SU-DHL-6 (cell line): Measurements from ENCODE around the gene CPNE2.

Experiments
- H2AFZ ChIP-seq: fragments of 200-600 bp; sonication (generic); 2 replicates; pipeline ENCODE4 v1.6.1; 2014; ENCODE audit warnings: low read depth, mild to moderate bottlenecking, moderate library complexity, mixed read lengths, antibody characterized with exemption, low read length; ENCODE audit not compliant: severe bottlenecking
- H3F3A ChIP-seq: fragments of 200-600 bp; shearing (Covaris generic); 2 replicates; pipeline ENCODE4 v1.6.0; 2016; ENCODE audit warnings: antibody characterized with exemption, mild to moderate bottlenecking; ENCODE audit not compliant: insufficient read depth
- H3K27ac ChIP-seq: fragments of 200-600 bp; sonication (generic); 2 replicates; pipeline ENCODE4 v1.5.1; 2016; ENCODE audit warnings: low read depth, mild to moderate bottlenecking, low read length, moderate library complexity, mixed read lengths
- H3K27me3 ChIP-seq: fragments of 200-600 bp; sonication (generic), shearing (Covaris generic); 2 replicates; pipeline ENCODE4 v1.6.0; 2014; ENCODE audit warnings: mild to moderate bottlenecking, low read length
- H3K36me3 ChIP-seq: fragments of 200-600 bp; sonication (generic); 2 replicates; pipeline ENCODE4 v1.6.1; 2014; ENCODE audit warnings: mild to moderate bottlenecking, low read length, mixed read lengths
- H3K4me2 ChIP-seq: fragments of 300-600, 200-600 bp; shearing (Covaris generic), sonication (generic); 2 replicates; pipeline ENCODE4 v1.6.0; 2014; ENCODE audit warnings: low read length, low read depth, mild to moderate bottlenecking; ENCODE audit not compliant: poor library complexity, severe bottlenecking
- H3K4me3 ChIP-seq: fragments of 200-600 bp; sonication (generic); 2 replicates; pipeline ENCODE4 v1.5.1; 2014; ENCODE audit warnings: antibody characterized with exemption, low read length, mild to moderate bottlenecking, mixed read lengths; ENCODE audit not compliant: insufficient read depth, poor library complexity, severe bottlenecking
- H3K79me2 ChIP-seq: fragments of 200-600 bp; sonication (generic); 2 replicates; pipeline ENCODE4 v1.6.1; 2014; ENCODE audit warnings: mild to moderate bottlenecking, low read length, moderate library complexity; ENCODE audit not compliant: insufficient read depth
- H3K9ac ChIP-seq: fragments of 200-600 bp; sonication (generic); 2 replicates; pipeline ENCODE4 v1.7.0; 2014; ENCODE audit warnings: mild to moderate bottlenecking, low read length
- H3K9me2 ChIP-seq: fragments of 200-600 bp; sonication (generic); replicated peaks from 2 replicates; pipeline ENCODE4 v1.6.1; 2014; ENCODE audit warnings: low read length; ENCODE audit not compliant: insufficient read depth
- H3K9me3 ChIP-seq: fragments of 200-600 bp; sonication (generic); 2 replicates; pipeline ENCODE4 v1.6.1; 2014; ENCODE audit warnings: low read length, mixed read lengths; ENCODE audit not compliant: insufficient read depth
- H4K20me1 ChIP-seq: fragments of 200-600 bp; sonication (generic); 2 replicates; pipeline ENCODE4 v1.6.1; 2014; ENCODE audit warnings: low read depth, mild to moderate bottlenecking, antibody characterized with exemption, low read length, moderate library complexity, mixed read lengths
- CTCF ChIP-seq: fragments of 200-600 bp; sonication (generic); IDR thresholded peaks from one replicate; pipeline ENCODE4 v1.5.1; 2017; ENCODE audit warnings: antibody characterized with exemption, mild to moderate bottlenecking, low read length, moderate library complexity; ENCODE audit not compliant: insufficient read depth, poor library complexity, severe bottlenecking
- EZH2phosphoT487 ChIP-seq: fragments of 200-600 bp; sonication (generic), shearing (Covaris generic); conservative IDR thresholded peaks from 2 replicates; pipeline ENCODE4 v1.6.1; 2018; ENCODE audit warnings: mild to moderate bottlenecking, antibody characterized with exemption, low read length, moderate library complexity, mixed read lengths

CPNE2 gene

GRCh38 chr16:57196753-57197152 lies 104.4 kb downstream of the CPNE2 start:
- H3K36me3 ChIP-seq, result no peaks in the 10 kb centered on the region
- H3K9me3 ChIP-seq, result no peaks in the 10 kb centered on the region
- TF ChIP-seq CTCF, result no peak
- no peak for TF ChIP-seq EZH2phosphoT487
- no peak overlapping the region for H3K27ac ChIP-seq
- no peaks in the 10 kb centered on the region for H3K27me3 ChIP-seq
- peaks cover 35% of the 10 kb centered on the region for H3K79me2 ChIP-seq
- no peak overlapping the region for H3K4me2 ChIP-seq
- H3K9ac ChIP-seq, result no peak overlapping the region
- H2AFZ ChIP-seq, result no peak overlapping the region
- peaks cover 4% of the 10 kb centered on the region; the same call in 1 of the 2 replicates for H4K20me1 ChIP-seq
- H3K4me3 ChIP-seq, result no peak overlapping the region
- H3F3A ChIP-seq, result no peaks in the 10 kb centered on the region
- no peaks in the 10 kb centered on the region for H3K9me2 ChIP-seq
